Measurements from ENCODE around the gene SLCO2B1.

GRCh38 chr11:75225794-75226193 lies 74.9 kb downstream of the SLCO2B1 start:
- TF ChIP-seq CTCF (IDR thresholded peaks at IDR 0.05): no peak
- TF ChIP-seq, protein P1, sequence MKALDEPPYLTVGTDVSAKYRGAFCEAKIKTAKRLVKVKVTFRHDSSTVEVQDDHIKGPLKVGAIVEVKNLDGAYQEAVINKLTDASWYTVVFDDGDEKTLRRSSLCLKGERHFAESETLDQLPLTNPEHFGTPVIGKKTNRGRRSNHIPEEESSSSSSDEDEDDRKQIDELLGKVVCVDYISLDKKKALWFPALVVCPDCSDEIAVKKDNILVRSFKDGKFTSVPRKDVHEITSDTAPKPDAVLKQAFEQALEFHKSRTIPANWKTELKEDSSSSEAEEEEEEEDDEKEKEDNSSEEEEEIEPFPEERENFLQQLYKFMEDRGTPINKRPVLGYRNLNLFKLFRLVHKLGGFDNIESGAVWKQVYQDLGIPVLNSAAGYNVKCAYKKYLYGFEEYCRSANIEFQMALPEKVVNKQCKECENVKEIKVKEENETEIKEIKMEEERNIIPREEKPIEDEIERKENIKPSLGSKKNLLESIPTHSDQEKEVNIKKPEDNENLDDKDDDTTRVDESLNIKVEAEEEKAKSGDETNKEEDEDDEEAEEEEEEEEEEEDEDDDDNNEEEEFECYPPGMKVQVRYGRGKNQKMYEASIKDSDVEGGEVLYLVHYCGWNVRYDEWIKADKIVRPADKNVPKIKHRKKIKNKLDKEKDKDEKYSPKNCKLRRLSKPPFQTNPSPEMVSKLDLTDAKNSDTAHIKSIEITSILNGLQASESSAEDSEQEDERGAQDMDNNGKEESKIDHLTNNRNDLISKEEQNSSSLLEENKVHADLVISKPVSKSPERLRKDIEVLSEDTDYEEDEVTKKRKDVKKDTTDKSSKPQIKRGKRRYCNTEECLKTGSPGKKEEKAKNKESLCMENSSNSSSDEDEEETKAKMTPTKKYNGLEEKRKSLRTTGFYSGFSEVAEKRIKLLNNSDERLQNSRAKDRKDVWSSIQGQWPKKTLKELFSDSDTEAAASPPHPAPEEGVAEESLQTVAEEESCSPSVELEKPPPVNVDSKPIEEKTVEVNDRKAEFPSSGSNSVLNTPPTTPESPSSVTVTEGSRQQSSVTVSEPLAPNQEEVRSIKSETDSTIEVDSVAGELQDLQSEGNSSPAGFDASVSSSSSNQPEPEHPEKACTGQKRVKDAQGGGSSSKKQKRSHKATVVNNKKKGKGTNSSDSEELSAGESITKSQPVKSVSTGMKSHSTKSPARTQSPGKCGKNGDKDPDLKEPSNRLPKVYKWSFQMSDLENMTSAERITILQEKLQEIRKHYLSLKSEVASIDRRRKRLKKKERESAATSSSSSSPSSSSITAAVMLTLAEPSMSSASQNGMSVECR (CRISPR knock-in tag; IDR thresholded peaks at IDR 0.05; ENCODE audit: borderline replicate concordance): no peak
- no peak for TF ChIP-seq MAX (CRISPR knock-in tag; IDR thresholded peaks at IDR 0.05)
- no peak for TF ChIP-seq GTF2I (CRISPR knock-in tag; conservative IDR thresholded peaks at IDR 0.05)
- TF ChIP-seq ESRRA (CRISPR knock-in tag; IDR thresholded peaks at IDR 0.05; ENCODE audit: borderline replicate concordance): no peak
- TF ChIP-seq, protein P2, sequence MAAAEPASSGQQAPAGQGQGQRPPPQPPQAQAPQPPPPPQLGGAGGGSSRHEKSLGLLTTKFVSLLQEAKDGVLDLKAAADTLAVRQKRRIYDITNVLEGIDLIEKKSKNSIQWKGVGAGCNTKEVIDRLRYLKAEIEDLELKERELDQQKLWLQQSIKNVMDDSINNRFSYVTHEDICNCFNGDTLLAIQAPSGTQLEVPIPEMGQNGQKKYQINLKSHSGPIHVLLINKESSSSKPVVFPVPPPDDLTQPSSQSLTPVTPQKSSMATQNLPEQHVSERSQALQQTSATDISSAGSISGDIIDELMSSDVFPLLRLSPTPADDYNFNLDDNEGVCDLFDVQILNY (CRISPR knock-in tag; IDR thresholded peaks at IDR 0.05): no peak
- TF ChIP-seq, protein P3, sequence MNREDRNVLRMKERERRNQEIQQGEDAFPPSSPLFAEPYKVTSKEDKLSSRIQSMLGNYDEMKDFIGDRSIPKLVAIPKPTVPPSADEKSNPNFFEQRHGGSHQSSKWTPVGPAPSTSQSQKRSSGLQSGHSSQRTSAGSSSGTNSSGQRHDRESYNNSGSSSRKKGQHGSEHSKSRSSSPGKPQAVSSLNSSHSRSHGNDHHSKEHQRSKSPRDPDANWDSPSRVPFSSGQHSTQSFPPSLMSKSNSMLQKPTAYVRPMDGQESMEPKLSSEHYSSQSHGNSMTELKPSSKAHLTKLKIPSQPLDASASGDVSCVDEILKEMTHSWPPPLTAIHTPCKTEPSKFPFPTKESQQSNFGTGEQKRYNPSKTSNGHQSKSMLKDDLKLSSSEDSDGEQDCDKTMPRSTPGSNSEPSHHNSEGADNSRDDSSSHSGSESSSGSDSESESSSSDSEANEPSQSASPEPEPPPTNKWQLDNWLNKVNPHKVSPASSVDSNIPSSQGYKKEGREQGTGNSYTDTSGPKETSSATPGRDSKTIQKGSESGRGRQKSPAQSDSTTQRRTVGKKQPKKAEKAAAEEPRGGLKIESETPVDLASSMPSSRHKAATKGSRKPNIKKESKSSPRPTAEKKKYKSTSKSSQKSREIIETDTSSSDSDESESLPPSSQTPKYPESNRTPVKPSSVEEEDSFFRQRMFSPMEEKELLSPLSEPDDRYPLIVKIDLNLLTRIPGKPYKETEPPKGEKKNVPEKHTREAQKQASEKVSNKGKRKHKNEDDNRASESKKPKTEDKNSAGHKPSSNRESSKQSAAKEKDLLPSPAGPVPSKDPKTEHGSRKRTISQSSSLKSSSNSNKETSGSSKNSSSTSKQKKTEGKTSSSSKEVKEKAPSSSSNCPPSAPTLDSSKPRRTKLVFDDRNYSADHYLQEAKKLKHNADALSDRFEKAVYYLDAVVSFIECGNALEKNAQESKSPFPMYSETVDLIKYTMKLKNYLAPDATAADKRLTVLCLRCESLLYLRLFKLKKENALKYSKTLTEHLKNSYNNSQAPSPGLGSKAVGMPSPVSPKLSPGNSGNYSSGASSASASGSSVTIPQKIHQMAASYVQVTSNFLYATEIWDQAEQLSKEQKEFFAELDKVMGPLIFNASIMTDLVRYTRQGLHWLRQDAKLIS (CRISPR knock-in tag; IDR thresholded peaks at IDR 0.05; ENCODE audit: borderline replicate concordance): no peak
- TF ChIP-seq, protein P4, sequence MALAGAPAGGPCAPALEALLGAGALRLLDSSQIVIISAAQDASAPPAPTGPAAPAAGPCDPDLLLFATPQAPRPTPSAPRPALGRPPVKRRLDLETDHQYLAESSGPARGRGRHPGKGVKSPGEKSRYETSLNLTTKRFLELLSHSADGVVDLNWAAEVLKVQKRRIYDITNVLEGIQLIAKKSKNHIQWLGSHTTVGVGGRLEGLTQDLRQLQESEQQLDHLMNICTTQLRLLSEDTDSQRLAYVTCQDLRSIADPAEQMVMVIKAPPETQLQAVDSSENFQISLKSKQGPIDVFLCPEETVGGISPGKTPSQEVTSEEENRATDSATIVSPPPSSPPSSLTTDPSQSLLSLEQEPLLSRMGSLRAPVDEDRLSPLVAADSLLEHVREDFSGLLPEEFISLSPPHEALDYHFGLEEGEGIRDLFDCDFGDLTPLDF (CRISPR knock-in tag; IDR thresholded peaks at IDR 0.05): no peak
- TF ChIP-seq, protein P5, sequence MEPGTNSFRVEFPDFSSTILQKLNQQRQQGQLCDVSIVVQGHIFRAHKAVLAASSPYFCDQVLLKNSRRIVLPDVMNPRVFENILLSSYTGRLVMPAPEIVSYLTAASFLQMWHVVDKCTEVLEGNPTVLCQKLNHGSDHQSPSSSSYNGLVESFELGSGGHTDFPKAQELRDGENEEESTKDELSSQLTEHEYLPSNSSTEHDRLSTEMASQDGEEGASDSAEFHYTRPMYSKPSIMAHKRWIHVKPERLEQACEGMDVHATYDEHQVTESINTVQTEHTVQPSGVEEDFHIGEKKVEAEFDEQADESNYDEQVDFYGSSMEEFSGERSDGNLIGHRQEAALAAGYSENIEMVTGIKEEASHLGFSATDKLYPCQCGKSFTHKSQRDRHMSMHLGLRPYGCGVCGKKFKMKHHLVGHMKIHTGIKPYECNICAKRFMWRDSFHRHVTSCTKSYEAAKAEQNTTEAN (CRISPR knock-in tag; IDR thresholded peaks at IDR 0.05): no peak
- TF ChIP-seq, protein P6, sequence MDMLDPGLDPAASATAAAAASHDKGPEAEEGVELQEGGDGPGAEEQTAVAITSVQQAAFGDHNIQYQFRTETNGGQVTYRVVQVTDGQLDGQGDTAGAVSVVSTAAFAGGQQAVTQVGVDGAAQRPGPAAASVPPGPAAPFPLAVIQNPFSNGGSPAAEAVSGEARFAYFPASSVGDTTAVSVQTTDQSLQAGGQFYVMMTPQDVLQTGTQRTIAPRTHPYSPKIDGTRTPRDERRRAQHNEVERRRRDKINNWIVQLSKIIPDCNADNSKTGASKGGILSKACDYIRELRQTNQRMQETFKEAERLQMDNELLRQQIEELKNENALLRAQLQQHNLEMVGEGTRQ (CRISPR knock-in tag; IDR thresholded peaks at IDR 0.05): no peak
- TF ChIP-seq PRDM15 (CRISPR knock-in tag; IDR thresholded peaks at IDR 0.05): no peak
